GM23248 (cell line): ENCODE measurements around the gene MTHFSD. TPM values are rescaled to one million over a fixed set of nuclear protein-coding genes. Genes with fewer than 3 reads are reported as not detected.

Source experiments
- DNase-seq: peaks from one replicate; pipeline ENCODE4 v3.0.0-alpha.2; 2015
- H2AFZ ChIP-seq: fragments of 200-600 bp; sonication (generic); 2 replicates; pipeline ENCODE4 v1.6.1; 2016; ENCODE audit warnings: antibody characterized with exemption
- H3F3A ChIP-seq: fragments of 200-600 bp; sonication (generic); 2 replicates; pipeline ENCODE4 v1.6.1; 2016; ENCODE audit warnings: mild to moderate bottlenecking, antibody characterized with exemption, mixed run types; ENCODE audit not compliant: insufficient read depth
- H3K27ac ChIP-seq: fragments of 200-600 bp; sonication (generic); 2 replicates; pipeline ENCODE4 v1.5.1; 2016; ENCODE audit warnings: mild to moderate bottlenecking
- H3K27me3 ChIP-seq: fragments of 200-600 bp; sonication (generic); replicated peaks from 2 replicates; pipeline ENCODE4 v1.6.1; 2016; ENCODE audit warnings: mild to moderate bottlenecking; ENCODE audit not compliant: insufficient read depth
- H3K36me3 ChIP-seq: fragments of 200-600 bp; sonication (generic); 2 replicates; pipeline ENCODE4 v1.6.1; 2016; ENCODE audit warnings: low read depth, mild to moderate bottlenecking
- H3K4me1 ChIP-seq: fragments of 200-600 bp; sonication (generic); 2 replicates; pipeline ENCODE4 v1.6.1; 2016; ENCODE audit warnings: mild to moderate bottlenecking; ENCODE audit not compliant: insufficient read depth
- H3K4me2 ChIP-seq: fragments of 200-600 bp; sonication (generic); one replicate; pipeline ENCODE4 v1.6.1; 2016; ENCODE audit warnings: mild to moderate bottlenecking; ENCODE audit not compliant: unreplicated experiment
- H3K4me3 ChIP-seq: fragments of 200-600 bp; sonication (generic); 2 replicates; pipeline ENCODE4 v1.5.1; 2016; ENCODE audit warnings: mild to moderate bottlenecking
- H3K79me2 ChIP-seq: fragments of 200-600 bp; sonication (generic); 2 replicates; pipeline ENCODE4 v1.6.1; 2016; ENCODE audit warnings: mild to moderate bottlenecking; ENCODE audit not compliant: insufficient read depth
- H3K9ac ChIP-seq: fragments of 200-600 bp; sonication (generic); 2 replicates; pipeline ENCODE4 v1.6.1; 2016; ENCODE audit warnings: mild to moderate bottlenecking
- H3K9me2 ChIP-seq: fragments of 200-600 bp; sonication (generic); 2 replicates; pipeline ENCODE4 v1.6.1; 2016; ENCODE audit warnings: mixed run types, mild to moderate bottlenecking, moderate library complexity; ENCODE audit not compliant: insufficient read depth
- H3K9me3 ChIP-seq: fragments of 200-600 bp; sonication (generic); one replicate; pipeline ENCODE4 v1.6.1; 2017; ENCODE audit warnings: low read depth
- H4K20me1 ChIP-seq: fragments of 200-600 bp; sonication (generic); 2 replicates; pipeline ENCODE4 v1.6.0; 2016; ENCODE audit not compliant: insufficient read depth
- EZH2 ChIP-seq: fragments of 200-600 bp; sonication (generic); IDR thresholded peaks from 2 replicates; pipeline ENCODE4 v1.6.1; 2018; ENCODE audit warnings: antibody characterized with exemption, mild to moderate bottlenecking; ENCODE audit not compliant: insufficient read depth, poor library complexity, severe bottlenecking
- EZH2phosphoT487 ChIP-seq: fragments of 200-600 bp; sonication (generic); IDR thresholded peaks from 2 replicates; pipeline ENCODE4 v1.6.1; 2018; ENCODE audit warnings: antibody characterized with exemption, moderate library complexity, mild to moderate bottlenecking, low read depth; ENCODE audit not compliant: insufficient read depth
- WGBS, 2 experiments: methylation state at CpG; one replicate each; pipeline ENCODE4 v1.1.6; 2015 to 2017; ENCODE audit warnings: low lambda C conversion rate in 2 of 2, low coverage in 1 of 2; ENCODE audit errors: missing lambda C conversion rate in 2 of 2; 5-methylcytosine and 5-hydroxymethylcytosine counted together
- in situ Hi-C: fragments of 300-500 bp; cut with MboI; formaldehyde crosslinking; loops from 2 replicates; pipeline ENCODE4 v1.15.0; 2020
- polyA plus RNA-seq: library from polyadenylated mRNA; unstranded; fragments of >200 nt; fragmentation: Nextera tagmentation; extraction: Ambion mirVana; gene quantifications from 2 replicates; pipeline ENCODE4 v1.2.1, GENCODE V29; 2016
- total RNA-seq: library from RNA; depleted of rRNA; stranded (reverse); fragments of >200 nt; shearing (Covaris generic); gene quantifications from 2 replicates; pipeline ENCODE4 v1.2.3, GENCODE V29; 2014

The MTHFSD gene
- total and polyA plus RNA-seq, 2 experiments from 2014 or later = 12.9 to 14.0 TPM

DNA sequence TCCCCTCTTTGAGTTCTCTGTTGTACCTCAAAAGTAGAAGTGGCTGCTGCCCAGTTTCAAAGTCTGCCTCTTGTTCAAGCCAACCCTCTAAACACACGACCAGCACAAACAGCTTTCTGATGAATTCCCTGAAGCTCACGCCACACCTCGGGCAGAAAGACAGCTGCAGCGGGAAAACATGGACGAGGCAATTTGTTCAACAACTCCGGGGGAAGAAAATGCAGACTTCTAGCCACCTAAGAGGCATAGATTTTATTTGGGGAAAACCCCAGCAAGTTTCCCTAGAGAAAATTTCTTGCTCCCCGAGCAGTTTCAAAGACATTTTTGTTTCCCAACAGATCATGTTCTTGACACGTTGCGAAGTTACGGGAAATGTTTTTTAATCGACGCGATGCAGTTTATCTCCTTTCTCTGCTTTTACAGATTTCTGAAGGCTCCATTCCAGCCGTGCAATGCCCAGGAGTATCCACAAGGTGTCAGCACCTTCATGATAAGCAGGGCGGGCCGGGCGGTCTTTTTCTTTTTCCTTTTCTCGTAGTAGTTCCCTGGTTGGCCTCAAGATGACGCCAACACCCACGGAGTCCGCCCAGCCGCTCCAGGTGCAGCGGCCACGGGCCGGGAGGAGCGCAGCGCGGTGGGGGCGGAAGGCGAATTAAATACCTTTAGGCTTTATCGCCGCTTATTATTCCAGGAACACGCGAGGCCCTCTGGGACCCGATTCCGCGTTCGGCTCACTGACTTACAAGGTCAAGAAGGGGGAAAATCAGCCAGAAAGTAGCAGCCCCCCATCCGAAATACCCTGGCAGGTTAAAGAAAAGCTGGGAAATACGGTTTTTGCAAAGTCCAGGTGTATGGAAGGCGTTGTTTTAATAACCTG, 8.7 kb upstream of the MTHFSD start:
- 1 to 2% methylated on average over 41 of the region's 41 CpGs for WGBS, 2 experiments
- Histone ChIP-seq H3K4me2 (peak overlapping the region; percentile 89), H3K4me3 (peak overlapping the region; percentile 70), H3K9me3 (no peaks in the 10 kb centered on the region), H2AFZ (peak overlapping the region; percentile 86), H3K4me1 (0 out of 2 replicates have a peak, but pooled peaks cover 4% of the 10 kb centered on the region), H3K36me3 (no peaks in the 10 kb centered on the region), H3K79me2 (peaks cover 7% of the 10 kb centered on the region), H3K9ac (peak overlapping the region; percentile 64), H3K27ac (0 out of 2 replicates have a peak overlapping the region, but pooled peaks have one; percentile 0), H3K27me3 (peaks cover 20% of the 10 kb centered on the region), H3K9me2 (no peaks in the 10 kb centered on the region), H3F3A (0 out of 2 replicates have a peak, but pooled peaks cover 6% of the 10 kb centered on the region), H4K20me1 (no peaks in the 10 kb centered on the region)
- in situ Hi-C loops = loop anchor here (5.0 kb wide), 1 partner anchor 499 kb away; no protein-coding TSS in a partner anchor
- TF ChIP-seq EZH2phosphoT487 (no peak), EZH2 (no peak)
- DNase-seq = peak; percentile 93

- 74 to 79% methylated on average over 6 of the region's 6 CpGs for WGBS, 2 experiments
These were observed 7.3 kb upstream of the MTHFSD start for GRCh38 chr16:86562356-86562755.

DNA sequence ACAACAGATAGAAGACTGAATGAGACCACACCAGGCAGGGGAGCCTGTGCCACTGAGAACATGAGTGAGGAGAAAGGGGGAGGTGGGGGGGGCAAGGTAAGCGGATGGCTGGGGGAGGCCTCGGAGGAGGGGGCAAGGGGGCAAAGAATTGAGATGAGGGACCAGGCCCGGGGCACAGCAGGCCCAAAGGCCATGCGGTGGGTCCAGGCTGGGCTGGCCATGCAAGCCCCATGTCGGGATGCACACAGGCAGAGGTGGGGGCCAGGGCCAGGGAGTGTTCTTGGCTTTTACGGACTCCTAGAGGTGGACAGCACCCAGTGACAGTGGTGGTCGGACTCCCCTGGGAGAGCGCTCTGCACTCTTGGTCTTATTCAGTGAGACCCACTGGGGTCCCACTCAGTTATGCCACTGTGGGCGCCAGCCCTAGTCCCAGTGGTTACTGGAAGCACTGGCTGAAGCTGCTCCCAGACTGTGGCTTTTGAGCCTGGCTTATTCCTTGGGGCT, 4.8 kb upstream of the MTHFSD start:
- in situ Hi-C loops = loop anchor here (5.0 kb wide), 1 partner anchor 502 kb away; no protein-coding TSS in a partner anchor
- no peak overlapping the region for H3K9ac ChIP-seq
- no peak overlapping the region for H3K4me3 ChIP-seq
- DNase-seq = no peak
- H2AFZ ChIP-seq = no peak overlapping the region
- H3K27ac ChIP-seq = no peak overlapping the region
- 60 to 79% methylated on average over 4 to 9 of the region's 9 CpGs for WGBS, 2 experiments
- 0 out of 2 replicates have a peak, but pooled peaks cover 17% of the 10 kb centered on the region for H3K27me3 ChIP-seq
- H3K4me1 ChIP-seq = peaks cover 6% of the 10 kb centered on the region
- H3F3A ChIP-seq = peaks cover 8% of the 10 kb centered on the region; the same call in 1 of the 2 replicates
- peaks cover 1% of the 10 kb centered on the region for H3K79me2 ChIP-seq
- H3K9me3 ChIP-seq = no peaks in the 10 kb centered on the region
- TF ChIP-seq EZH2phosphoT487 (no peak), EZH2 (no peak)
- no peaks in the 10 kb centered on the region for H3K9me2 ChIP-seq
- H3K4me2 ChIP-seq = no peak overlapping the region
- no peaks in the 10 kb centered on the region for H3K36me3 ChIP-seq
- no peaks in the 10 kb centered on the region for H4K20me1 ChIP-seq

More at GRCh38 chr16:86562356-86562755, 7.3 kb upstream of the MTHFSD start:
- in situ Hi-C loops = loop anchor here (5.0 kb wide), 1 partner anchor 500 kb away; no protein-coding TSS in a partner anchor
- H3K4me3 ChIP-seq = no peak overlapping the region
- H2AFZ ChIP-seq = no peak overlapping the region
- no peaks in the 10 kb centered on the region for H3K9me2 ChIP-seq
- TF ChIP-seq EZH2 (no peak), EZH2phosphoT487 (no peak)
- DNase-seq = no peak
- H3K9ac ChIP-seq = no peak overlapping the region
- H3K36me3 ChIP-seq = no peaks in the 10 kb centered on the region
- no peaks in the 10 kb centered on the region for H4K20me1 ChIP-seq
- no peaks in the 10 kb centered on the region for H3K79me2 ChIP-seq
- H3K9me3 ChIP-seq = no peaks in the 10 kb centered on the region
- H3K27me3 ChIP-seq = peaks cover 27% of the 10 kb centered on the region
- H3K4me1 ChIP-seq = 0 out of 2 replicates have a peak, but pooled peaks cover 4% of the 10 kb centered on the region
- H3F3A ChIP-seq = 0 out of 2 replicates have a peak, but pooled peaks cover 6% of the 10 kb centered on the region
- no peak overlapping the region for H3K4me2 ChIP-seq
- H3K27ac ChIP-seq = no peak overlapping the region

- Histone ChIP-seq H3K9me3 (no peaks in the 10 kb centered on the region), H3K9me2 (no peaks in the 10 kb centered on the region), H3K27me3 (0 out of 2 replicates have a peak, but pooled peaks cover 8% of the 10 kb centered on the region), H2AFZ (no peak overlapping the region), H3K4me2 (no peak overlapping the region), H4K20me1 (no peaks in the 10 kb centered on the region), H3K79me2 (peaks cover 14% of the 10 kb centered on the region), H3K4me3 (no peak overlapping the region), H3K4me1 (peaks cover 10% of the 10 kb centered on the region), H3K9ac (no peak overlapping the region), H3K36me3 (no peaks in the 10 kb centered on the region), H3F3A (peaks cover 5% of the 10 kb centered on the region; the same call in 1 of the 2 replicates), H3K27ac (no peak overlapping the region)
- DNase-seq = no peak
- in situ Hi-C loops = no loop called here
- WGBS, 2 experiments = 60 to 64% methylated on average over 28 of the region's 28 CpGs
- TF ChIP-seq EZH2phosphoT487 = no peak
- no peak for TF ChIP-seq EZH2
These were observed 3.5 kb upstream of the MTHFSD start for GRCh38 chr16:86558355-86559193.
